CD4-positive, alpha-beta T cell treated with Interleukin-15 for 4 hours (primary cell): ENCODE results near the gene IPO4.

Source experiments
- DNase-seq: peaks from one replicate; pipeline ENCODE4 v3.0.0-alpha.2; 2020; ENCODE audit warnings: low spot score

IPO4 gene

DNA sequence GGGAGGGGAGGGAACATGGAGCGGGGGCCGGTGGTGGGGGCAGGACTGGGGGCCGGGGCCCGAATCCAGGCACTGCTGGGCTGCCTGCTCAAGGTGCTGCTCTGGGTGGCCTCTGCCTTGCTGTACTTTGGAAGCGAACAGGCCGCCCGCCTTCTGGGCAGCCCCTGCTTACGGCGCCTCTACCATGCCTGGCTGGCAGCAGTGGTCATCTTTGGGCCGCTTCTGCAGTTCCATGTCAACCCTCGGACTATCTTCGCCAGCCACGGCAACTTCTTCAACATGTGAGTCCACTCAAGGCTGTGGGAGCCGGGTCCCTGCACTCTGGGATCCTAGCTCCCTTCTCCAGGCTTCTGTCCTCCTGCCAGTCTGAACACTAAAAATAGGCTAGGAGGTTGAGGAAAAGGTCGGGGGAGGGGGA lies 57.1 kb downstream of the IPO4 start:
- no peak for DNase-seq

DNA sequence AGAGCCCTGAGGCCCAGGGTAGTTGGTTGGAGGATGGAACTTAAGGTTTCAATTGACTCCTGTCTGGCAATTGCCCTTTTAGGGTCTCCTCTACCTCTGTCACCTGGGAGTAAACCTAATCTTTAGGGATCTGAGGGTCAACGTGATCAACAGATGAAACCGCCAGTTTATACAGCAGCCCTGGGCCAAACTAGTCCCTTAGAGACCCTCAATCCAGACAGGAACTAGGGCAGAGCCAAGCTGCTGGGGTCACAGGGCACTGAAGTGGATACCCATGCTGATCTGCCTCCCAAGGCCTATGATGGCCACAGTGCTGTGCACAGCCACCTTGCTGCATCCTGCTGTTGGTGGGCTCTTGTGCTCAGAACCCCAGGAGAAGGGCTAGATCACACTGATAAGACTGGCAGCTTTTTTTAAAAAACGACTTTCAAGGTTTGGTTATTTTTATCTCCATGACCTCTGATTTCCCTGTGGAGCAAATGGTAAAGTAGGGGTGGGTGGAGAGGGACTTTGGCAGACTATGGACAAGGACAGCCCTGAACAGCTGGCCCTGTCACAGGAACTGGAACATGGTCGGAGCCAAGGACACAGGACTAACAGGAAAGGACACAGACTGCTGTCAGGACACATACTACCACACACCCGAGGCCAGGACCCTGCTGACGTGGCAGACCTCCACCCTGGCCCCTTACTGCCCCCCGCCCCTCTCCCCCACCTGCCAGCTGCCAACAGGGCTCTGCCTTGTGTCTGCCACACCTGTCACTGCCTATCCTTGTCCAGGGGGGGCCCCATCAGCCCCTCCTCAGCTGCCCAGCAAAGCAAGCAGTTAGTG lies 57.7 kb downstream of the IPO4 start:
- DNase-seq = no peak

DNA sequence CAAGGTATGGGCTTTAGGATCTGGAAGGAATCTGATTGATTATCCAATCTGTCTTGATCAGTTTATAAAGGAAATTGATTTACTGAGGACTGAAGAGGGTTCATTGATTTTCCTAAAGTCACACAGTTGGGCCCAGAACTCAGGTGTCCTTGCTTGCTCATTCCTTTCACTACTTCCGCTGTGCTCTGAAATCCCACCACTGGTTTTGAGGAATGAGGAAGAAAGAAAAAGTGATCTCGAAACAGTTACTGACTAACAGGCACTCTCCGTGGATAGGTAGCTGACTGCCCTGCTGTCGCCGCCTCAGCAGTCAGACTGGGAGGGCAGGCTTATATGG lies 58.3 kb downstream of the IPO4 start, which contains the start of gene FITM1:
Gene FITM1, plus strand, starts transcription at position 280 of the 337 bp plus-strand sequence. CDS start 905 bp downstream, outside the sequence.
- DNase-seq = no peak
